ENCODE measurements around the gene TEX29.

- TF ChIP-seq POLR2A (IDR thresholded peaks at IDR 0.05) (no peak), CTCF (IDR thresholded peaks at IDR 0.05) (no peak)
These were observed 38.9 kb downstream of the TEX29 start for GRCh38 chr13:111359237-111359915.

Measured in upper lobe of left lung (tissue), 4 donors.